ENCODE data around the gene SHROOM3.

Gene SHROOM3

DNA sequence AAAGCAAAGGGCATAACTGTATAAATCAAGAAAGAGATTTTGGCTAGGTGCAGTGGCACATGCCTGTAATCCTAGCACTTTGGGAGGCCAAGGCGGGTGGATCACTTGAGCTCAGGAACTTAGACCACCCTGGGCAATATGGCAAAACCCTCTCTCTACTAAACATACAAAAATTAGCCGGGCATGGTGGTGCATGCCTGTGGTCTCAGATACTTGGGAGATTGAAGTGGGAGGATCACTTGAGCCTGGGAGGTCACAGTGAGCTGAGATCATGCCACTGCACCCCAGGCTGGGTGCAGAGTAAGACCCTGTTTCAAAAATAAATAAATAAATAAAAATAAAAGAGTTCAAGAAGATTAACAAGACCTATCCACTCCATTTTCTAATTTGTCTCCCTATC is 235.6 kb downstream of the SHROOM3 start:
- no peaks in the 10 kb centered on the region for H4K20me1 ChIP-seq (ENCODE audit: low read depth, low read length)
- H3K4me3 ChIP-seq (ENCODE audit: insufficient read depth, low read length, poor library complexity, severe bottlenecking): no peak overlapping the region
- H2AFZ ChIP-seq (ENCODE audit: low read depth, low read length, severe bottlenecking): no peak overlapping the region
- no peak overlapping the region for H3K9ac ChIP-seq (ENCODE audit: low read length)
- no peaks in the 10 kb centered on the region for H3K36me3 ChIP-seq (ENCODE audit: low read length)
- H3K27me3 ChIP-seq (ENCODE audit: low read length): no peaks in the 10 kb centered on the region
- H3F3A ChIP-seq (ENCODE audit: insufficient read depth): no peaks in the 10 kb centered on the region
- no peaks in the 10 kb centered on the region for H3K9me3 ChIP-seq (ENCODE audit: insufficient read depth, low read length)
- H3K9me2 ChIP-seq (replicated peaks; ENCODE audit: insufficient read depth, low read length): no peaks in the 10 kb centered on the region
- no peak overlapping the region for H3K4me2 ChIP-seq (ENCODE audit: low read depth, low read length, poor library complexity, severe bottlenecking)
- H3K27ac ChIP-seq (ENCODE audit: low read depth, low read length): no peak overlapping the region
- no peaks in the 10 kb centered on the region for H3K79me2 ChIP-seq (ENCODE audit: insufficient read depth, low read length)
- TF ChIP-seq EZH2phosphoT487 (conservative IDR thresholded peaks at IDR 0.05; ENCODE audit: low read length): no peak
- TF ChIP-seq, protein P1, sequence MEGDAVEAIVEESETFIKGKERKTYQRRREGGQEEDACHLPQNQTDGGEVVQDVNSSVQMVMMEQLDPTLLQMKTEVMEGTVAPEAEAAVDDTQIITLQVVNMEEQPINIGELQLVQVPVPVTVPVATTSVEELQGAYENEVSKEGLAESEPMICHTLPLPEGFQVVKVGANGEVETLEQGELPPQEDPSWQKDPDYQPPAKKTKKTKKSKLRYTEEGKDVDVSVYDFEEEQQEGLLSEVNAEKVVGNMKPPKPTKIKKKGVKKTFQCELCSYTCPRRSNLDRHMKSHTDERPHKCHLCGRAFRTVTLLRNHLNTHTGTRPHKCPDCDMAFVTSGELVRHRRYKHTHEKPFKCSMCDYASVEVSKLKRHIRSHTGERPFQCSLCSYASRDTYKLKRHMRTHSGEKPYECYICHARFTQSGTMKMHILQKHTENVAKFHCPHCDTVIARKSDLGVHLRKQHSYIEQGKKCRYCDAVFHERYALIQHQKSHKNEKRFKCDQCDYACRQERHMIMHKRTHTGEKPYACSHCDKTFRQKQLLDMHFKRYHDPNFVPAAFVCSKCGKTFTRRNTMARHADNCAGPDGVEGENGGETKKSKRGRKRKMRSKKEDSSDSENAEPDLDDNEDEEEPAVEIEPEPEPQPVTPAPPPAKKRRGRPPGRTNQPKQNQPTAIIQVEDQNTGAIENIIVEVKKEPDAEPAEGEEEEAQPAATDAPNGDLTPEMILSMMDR (IDR thresholded peaks at IDR 0.05; ENCODE audit: insufficient read depth, low read length, poor library complexity, severe bottlenecking): no peak

DNA sequence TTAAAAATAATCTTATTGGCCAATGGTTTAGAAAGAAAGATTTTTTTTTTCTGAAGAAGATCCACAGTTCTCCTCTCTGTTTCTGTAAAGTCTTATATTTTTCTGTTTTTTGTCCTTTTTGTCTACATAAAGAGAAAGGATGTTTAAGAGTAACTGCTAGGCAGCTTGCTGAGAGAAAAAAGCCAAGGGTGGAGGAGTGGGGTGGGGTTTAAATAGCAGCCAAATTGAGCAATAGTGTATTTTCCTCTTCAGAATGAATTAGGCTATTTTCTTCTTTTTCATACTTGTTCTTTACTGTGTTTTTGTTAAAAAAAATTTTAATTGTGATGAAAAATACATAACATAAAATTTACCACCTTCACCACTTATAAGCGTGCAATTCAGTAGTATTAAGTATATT is 238.3 kb downstream of the SHROOM3 start:
- H3K4me3 ChIP-seq (ENCODE audit: insufficient read depth, low read length, poor library complexity, severe bottlenecking): no peak overlapping the region
- TF ChIP-seq EZH2phosphoT487 (conservative IDR thresholded peaks at IDR 0.05; ENCODE audit: low read length): no peak
- TF ChIP-seq, protein P1 (IDR thresholded peaks at IDR 0.05; ENCODE audit: insufficient read depth, low read length, poor library complexity, severe bottlenecking): no peak
- H3K4me2 ChIP-seq (ENCODE audit: low read depth, low read length, poor library complexity, severe bottlenecking): no peak overlapping the region
- H3K9me2 ChIP-seq (replicated peaks; ENCODE audit: insufficient read depth, low read length): no peaks in the 10 kb centered on the region
- no peaks in the 10 kb centered on the region for H3K9me3 ChIP-seq (ENCODE audit: insufficient read depth, low read length)
- H3K36me3 ChIP-seq (ENCODE audit: low read length): no peaks in the 10 kb centered on the region
- no peak overlapping the region for H3K27ac ChIP-seq (ENCODE audit: low read depth, low read length)
- no peak overlapping the region for H2AFZ ChIP-seq (ENCODE audit: low read depth, low read length, severe bottlenecking)
- H3K9ac ChIP-seq (ENCODE audit: low read length): no peak overlapping the region
- H3K79me2 ChIP-seq (ENCODE audit: insufficient read depth, low read length): no peaks in the 10 kb centered on the region
- H3K27me3 ChIP-seq (ENCODE audit: low read length): no peaks in the 10 kb centered on the region
- no peaks in the 10 kb centered on the region for H4K20me1 ChIP-seq (ENCODE audit: low read depth, low read length)
- no peaks in the 10 kb centered on the region for H3F3A ChIP-seq (ENCODE audit: insufficient read depth)

DNA sequence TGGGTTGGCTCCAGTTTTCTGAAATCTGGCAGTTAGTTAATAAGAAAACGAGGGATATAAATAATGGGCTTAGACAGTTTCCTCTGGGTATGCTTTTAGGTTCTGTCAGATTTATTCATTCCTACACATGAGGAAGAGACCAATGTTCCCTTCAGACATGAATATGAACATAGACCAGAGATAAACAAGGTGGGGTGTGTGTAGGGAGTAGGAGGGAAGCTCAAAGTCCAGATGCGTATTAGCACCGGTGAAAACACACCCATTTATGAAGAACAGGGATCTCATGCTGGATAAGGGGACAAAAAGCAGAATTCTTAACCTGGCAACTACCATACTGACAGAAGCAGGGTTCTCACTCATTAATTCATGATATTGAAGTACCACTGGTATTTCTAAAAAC is 240.0 kb downstream of the SHROOM3 start:
- no peak overlapping the region for H3K4me3 ChIP-seq (ENCODE audit: insufficient read depth, low read length, poor library complexity, severe bottlenecking)
- H3K4me2 ChIP-seq (ENCODE audit: low read depth, low read length, poor library complexity, severe bottlenecking): no peak overlapping the region
- H2AFZ ChIP-seq (ENCODE audit: low read depth, low read length, severe bottlenecking): no peak overlapping the region
- no peak overlapping the region for H3K9ac ChIP-seq (ENCODE audit: low read length)
- no peak overlapping the region for H3K27ac ChIP-seq (ENCODE audit: low read depth, low read length)
- H3K79me2 ChIP-seq (ENCODE audit: insufficient read depth, low read length): no peaks in the 10 kb centered on the region
- H3F3A ChIP-seq (ENCODE audit: insufficient read depth): no peaks in the 10 kb centered on the region
- H4K20me1 ChIP-seq (ENCODE audit: low read depth, low read length): no peaks in the 10 kb centered on the region
- TF ChIP-seq, protein P1 (IDR thresholded peaks at IDR 0.05; ENCODE audit: insufficient read depth, low read length, poor library complexity, severe bottlenecking): no peak
- no peak for TF ChIP-seq EZH2phosphoT487 (conservative IDR thresholded peaks at IDR 0.05; ENCODE audit: low read length)
- no peaks in the 10 kb centered on the region for H3K9me2 ChIP-seq (replicated peaks; ENCODE audit: insufficient read depth, low read length)
- H3K36me3 ChIP-seq (ENCODE audit: low read length): no peaks in the 10 kb centered on the region
- no peaks in the 10 kb centered on the region for H3K9me3 ChIP-seq (ENCODE audit: insufficient read depth, low read length)
- no peaks in the 10 kb centered on the region for H3K27me3 ChIP-seq (ENCODE audit: low read length)
